GM23248 (cell line): ENCODE measurements around the gene PRICKLE3. TPM values are rescaled to one million over a fixed set of nuclear protein-coding genes. Genes with fewer than 3 reads are reported as not detected.

ENCODE experiments used
- DNase-seq: peaks from one replicate; pipeline ENCODE4 v3.0.0-alpha.2; 2015
- H2AFZ ChIP-seq: fragments of 200-600 bp; sonication (generic); 2 replicates; pipeline ENCODE4 v1.6.1; 2016; ENCODE audit warnings: antibody characterized with exemption
- H3F3A ChIP-seq: fragments of 200-600 bp; sonication (generic); 2 replicates; pipeline ENCODE4 v1.6.1; 2016; ENCODE audit warnings: mild to moderate bottlenecking, antibody characterized with exemption, mixed run types; ENCODE audit not compliant: insufficient read depth
- H3K27ac ChIP-seq: fragments of 200-600 bp; sonication (generic); 2 replicates; pipeline ENCODE4 v1.5.1; 2016; ENCODE audit warnings: mild to moderate bottlenecking
- H3K27me3 ChIP-seq: fragments of 200-600 bp; sonication (generic); replicated peaks from 2 replicates; pipeline ENCODE4 v1.6.1; 2016; ENCODE audit warnings: mild to moderate bottlenecking; ENCODE audit not compliant: insufficient read depth
- H3K36me3 ChIP-seq: fragments of 200-600 bp; sonication (generic); 2 replicates; pipeline ENCODE4 v1.6.1; 2016; ENCODE audit warnings: low read depth, mild to moderate bottlenecking
- H3K4me1 ChIP-seq: fragments of 200-600 bp; sonication (generic); 2 replicates; pipeline ENCODE4 v1.6.1; 2016; ENCODE audit warnings: mild to moderate bottlenecking; ENCODE audit not compliant: insufficient read depth
- H3K4me2 ChIP-seq: fragments of 200-600 bp; sonication (generic); one replicate; pipeline ENCODE4 v1.6.1; 2016; ENCODE audit warnings: mild to moderate bottlenecking; ENCODE audit not compliant: unreplicated experiment
- H3K4me3 ChIP-seq: fragments of 200-600 bp; sonication (generic); 2 replicates; pipeline ENCODE4 v1.5.1; 2016; ENCODE audit warnings: mild to moderate bottlenecking
- H3K79me2 ChIP-seq: fragments of 200-600 bp; sonication (generic); 2 replicates; pipeline ENCODE4 v1.6.1; 2016; ENCODE audit warnings: mild to moderate bottlenecking; ENCODE audit not compliant: insufficient read depth
- H3K9ac ChIP-seq: fragments of 200-600 bp; sonication (generic); 2 replicates; pipeline ENCODE4 v1.6.1; 2016; ENCODE audit warnings: mild to moderate bottlenecking
- H3K9me2 ChIP-seq: fragments of 200-600 bp; sonication (generic); 2 replicates; pipeline ENCODE4 v1.6.1; 2016; ENCODE audit warnings: mixed run types, mild to moderate bottlenecking, moderate library complexity; ENCODE audit not compliant: insufficient read depth
- H3K9me3 ChIP-seq: fragments of 200-600 bp; sonication (generic); one replicate; pipeline ENCODE4 v1.6.1; 2017; ENCODE audit warnings: low read depth
- H4K20me1 ChIP-seq: fragments of 200-600 bp; sonication (generic); 2 replicates; pipeline ENCODE4 v1.6.0; 2016; ENCODE audit not compliant: insufficient read depth
- EZH2 ChIP-seq: fragments of 200-600 bp; sonication (generic); IDR thresholded peaks from 2 replicates; pipeline ENCODE4 v1.6.1; 2018; ENCODE audit warnings: antibody characterized with exemption, mild to moderate bottlenecking; ENCODE audit not compliant: insufficient read depth, poor library complexity, severe bottlenecking
- EZH2phosphoT487 ChIP-seq: fragments of 200-600 bp; sonication (generic); IDR thresholded peaks from 2 replicates; pipeline ENCODE4 v1.6.1; 2018; ENCODE audit warnings: antibody characterized with exemption, moderate library complexity, mild to moderate bottlenecking, low read depth; ENCODE audit not compliant: insufficient read depth
- WGBS, 2 experiments: methylation state at CpG; one replicate each; pipeline ENCODE4 v1.1.6; 2015 to 2017; ENCODE audit warnings: low lambda C conversion rate in 2 of 2, low coverage in 1 of 2; ENCODE audit errors: missing lambda C conversion rate in 2 of 2; 5-methylcytosine and 5-hydroxymethylcytosine counted together
- in situ Hi-C: fragments of 300-500 bp; cut with MboI; formaldehyde crosslinking; loops from 2 replicates; pipeline ENCODE4 v1.15.0; 2020
- polyA plus RNA-seq: library from polyadenylated mRNA; unstranded; fragments of >200 nt; fragmentation: Nextera tagmentation; extraction: Ambion mirVana; gene quantifications from 2 replicates; pipeline ENCODE4 v1.2.1, GENCODE V29; 2016
- total RNA-seq: library from RNA; depleted of rRNA; stranded (reverse); fragments of >200 nt; shearing (Covaris generic); gene quantifications from 2 replicates; pipeline ENCODE4 v1.2.3, GENCODE V29; 2014

Gene PRICKLE3
- total and polyA plus RNA-seq, 2 experiments from 2014 or later = 5.1 to 10.8 TPM

- peaks cover 9% of the 10 kb centered on the region for H3K79me2 ChIP-seq
- H3K9ac ChIP-seq = no peak overlapping the region
- H3K4me2 ChIP-seq = no peak overlapping the region
- no peaks in the 10 kb centered on the region for H3K27me3 ChIP-seq
- H4K20me1 ChIP-seq = no peaks in the 10 kb centered on the region
- TF ChIP-seq EZH2phosphoT487 = no peak
- no peak for TF ChIP-seq EZH2
- no peak overlapping the region for H3K27ac ChIP-seq
- H3F3A ChIP-seq = no peaks in the 10 kb centered on the region
- H3K9me2 ChIP-seq = no peaks in the 10 kb centered on the region
- H3K4me1 ChIP-seq = no peaks in the 10 kb centered on the region; the same call in 1 of the 2 replicates
- no peak overlapping the region for H3K4me3 ChIP-seq
- no peak for DNase-seq
- H3K36me3 ChIP-seq = no peaks in the 10 kb centered on the region
- H2AFZ ChIP-seq = no peak overlapping the region
- in situ Hi-C loops = no loop called here
- 78 to 80% methylated on average over 7 to 13 of the region's 23 CpGs for WGBS, 2 experiments
- no peaks in the 10 kb centered on the region for H3K9me3 ChIP-seq
These were observed 8.2 kb downstream of the PRICKLE3 start for GRCh38 chrX:49177873-49178480.

- Histone ChIP-seq H3F3A (no peaks in the 10 kb centered on the region), H3K9me3 (no peaks in the 10 kb centered on the region), H3K36me3 (no peaks in the 10 kb centered on the region), H3K27me3 (no peaks in the 10 kb centered on the region), H3K9me2 (no peaks in the 10 kb centered on the region), H3K27ac (no peak overlapping the region), H3K79me2 (peaks cover 15% of the 10 kb centered on the region), H3K4me2 (no peak overlapping the region), H3K9ac (no peak overlapping the region), H2AFZ (no peak overlapping the region), H3K4me1 (no peaks in the 10 kb centered on the region; the same call in 1 of the 2 replicates), H3K4me3 (no peak overlapping the region), H4K20me1 (no peaks in the 10 kb centered on the region)
- TF ChIP-seq EZH2phosphoT487 (no peak), EZH2 (no peak)
- 80 to 86% methylated on average over 4 of the region's 4 CpGs for WGBS, 2 experiments
- in situ Hi-C loops = no loop called here
- no peak for DNase-seq
These were observed 8.8 kb downstream of the PRICKLE3 start for GRCh38 chrX:49177338-49177833.

- Histone ChIP-seq H3K4me2 (no peak overlapping the region), H3K4me3 (no peak overlapping the region), H3K27me3 (no peaks in the 10 kb centered on the region), H3F3A (no peaks in the 10 kb centered on the region), H2AFZ (no peak overlapping the region), H3K9me3 (no peaks in the 10 kb centered on the region), H3K36me3 (no peaks in the 10 kb centered on the region), H4K20me1 (no peaks in the 10 kb centered on the region), H3K9ac (no peak overlapping the region), H3K27ac (no peak overlapping the region), H3K4me1 (no peaks in the 10 kb centered on the region; the same call in 1 of the 2 replicates), H3K9me2 (no peaks in the 10 kb centered on the region), H3K79me2 (peaks cover 16% of the 10 kb centered on the region)
- 54 to 61% methylated on average over 13 to 15 of the region's 27 CpGs for WGBS, 2 experiments
- TF ChIP-seq EZH2phosphoT487 (no peak), EZH2 (no peak)
- in situ Hi-C loops = no loop called here
- no peak for DNase-seq
These were observed 9.5 kb downstream of the PRICKLE3 start for GRCh38 chrX:49176421-49177326.

- H3K9me2 ChIP-seq = no peaks in the 10 kb centered on the region
- no peak overlapping the region for H3K4me3 ChIP-seq
- no peaks in the 10 kb centered on the region for H3F3A ChIP-seq
- H3K79me2 ChIP-seq = peaks cover 16% of the 10 kb centered on the region
- WGBS, 2 experiments = 94 to 100% methylated on average over 10 to 24 of the region's 43 CpGs
- H4K20me1 ChIP-seq = no peaks in the 10 kb centered on the region
- no peak for DNase-seq
- H3K27ac ChIP-seq = no peak overlapping the region
- H3K9ac ChIP-seq = no peak overlapping the region
- no peaks in the 10 kb centered on the region for H3K36me3 ChIP-seq
- in situ Hi-C loops = no loop called here
- TF ChIP-seq EZH2 (no peak), EZH2phosphoT487 (no peak)
- H2AFZ ChIP-seq = no peak overlapping the region
- no peak overlapping the region for H3K4me2 ChIP-seq
- H3K27me3 ChIP-seq = no peaks in the 10 kb centered on the region
- no peaks in the 10 kb centered on the region for H3K9me3 ChIP-seq
- no peaks in the 10 kb centered on the region; the same call in 1 of the 2 replicates for H3K4me1 ChIP-seq
These were observed 10.5 kb downstream of the PRICKLE3 start for GRCh38 chrX:49175435-49176274.
